ENCODE measurements around the gene SMCO3. TPM values are rescaled to one million over a fixed set of nuclear protein-coding genes. Genes with fewer than 3 reads are reported as not detected.

SMCO3 gene
- total and polyA plus RNA-seq, 10 donors, result 0.32 to 1.6 (median 0.87) TPM

- DNase-seq, result no peak
- no peaks in the 10 kb centered on the region for H3K27me3 ChIP-seq (replicated peaks in 1 of 7)
- intact Hi-C loops (cut with DNase I; ENCODE audit: low total_unique reads), result loop anchor here (2.0 kb wide), 1 partner anchor 148 kb away; no protein-coding TSS in a partner anchor
- H3K27ac ChIP-seq, result peak overlapping the region in 5 of 8 donors; percentile 3 to 53 (median 51)
- H3K4me3 ChIP-seq, result no peak overlapping the region
- peaks cover 5 to 42% (median 13%) of the 10 kb centered on the region in 6 donors for H3K4me1 ChIP-seq
- WGBS, 5 donors, result 67 to 80% (median 77%) methylated on average over 4 of the region's 4 CpGs
- no peak for TF ChIP-seq POLR2A (IDR thresholded peaks at IDR 0.05)
- TF ChIP-seq POLR2AphosphoS5 (IDR thresholded peaks at IDR 0.05), result no peak
- no peak for TF ChIP-seq CTCF (IDR thresholded peaks at IDR 0.05 in 8 of 11, conservative IDR thresholded peaks at IDR 0.05 in 3 of 11)
- no peaks in the 10 kb centered on the region for H3K36me3 ChIP-seq
- no peaks in the 10 kb centered on the region for H3K9me3 ChIP-seq
Observed at GRCh38 chr12:14846876-14847580, 33.0 kb upstream of the SMCO3 start.

- WGBS, 5 donors, result 37 to 49% (median 44%) methylated on average over 3 of the region's 3 CpGs
- H3K4me3 ChIP-seq, result no peak overlapping the region
- no peaks in the 10 kb centered on the region for H3K9me3 ChIP-seq
- peaks cover 5 to 48% (median 17%) of the 10 kb centered on the region in 6 donors for H3K4me1 ChIP-seq
- no peaks in the 10 kb centered on the region for H3K27me3 ChIP-seq (replicated peaks in 1 of 7)
- peak overlapping the region; percentile 3 to 53 (median 36) for H3K27ac ChIP-seq
- no peaks in the 10 kb centered on the region for H3K36me3 ChIP-seq
- intact Hi-C loops (cut with DNase I; ENCODE audit: low total_unique reads), result loop anchor here (2.0 kb wide), 1 partner anchor 149 kb away; no protein-coding TSS in a partner anchor
- no peak for TF ChIP-seq POLR2A (IDR thresholded peaks at IDR 0.05)
- no peak for TF ChIP-seq POLR2AphosphoS5 (IDR thresholded peaks at IDR 0.05)
- no peak for TF ChIP-seq CTCF (IDR thresholded peaks at IDR 0.05 in 8 of 11, conservative IDR thresholded peaks at IDR 0.05 in 3 of 11)
- DNase-seq, result no peak
Observed at GRCh38 chr12:14846042-14846587, 32.1 kb upstream of the SMCO3 start.

- no peak for DNase-seq
- Histone ChIP-seq H3K27ac (peak overlapping the region in 7 of 8 donors; percentile 3 to 81 (median 28)), H3K9me3 (no peaks in the 10 kb centered on the region), H3K36me3 (peaks cover 0 to 3% (median 0%) of the 10 kb centered on the region in 6 donors), H3K4me3 (no peak overlapping the region), H3K27me3 (replicated peaks in 1 of 7) (no peaks in the 10 kb centered on the region), H3K4me1 (peaks cover 7 to 56% (median 22%) of the 10 kb centered on the region in 6 donors)
- WGBS, 5 donors, result 12 to 15% (median 13%) methylated on average over 3 of the region's 3 CpGs
- TF ChIP-seq POLR2AphosphoS5 (IDR thresholded peaks at IDR 0.05), result no peak
- no peak for TF ChIP-seq POLR2A (IDR thresholded peaks at IDR 0.05)
- TF ChIP-seq CTCF (IDR thresholded peaks at IDR 0.05 in 8 of 11, conservative IDR thresholded peaks at IDR 0.05 in 3 of 11), result peak; percentile 50 to 93 (median 83)
- intact Hi-C loops (cut with DNase I; ENCODE audit: low total_unique reads), result no loop called here
Observed at GRCh38 chr12:14845350-14845750, 31.4 kb upstream of the SMCO3 start.

- peaks cover 0 to 5% (median 0%) of the 10 kb centered on the region in 6 donors for H3K36me3 ChIP-seq
- no peak for DNase-seq
- TF ChIP-seq POLR2AphosphoS5 (IDR thresholded peaks at IDR 0.05), result no peak
- TF ChIP-seq CTCF (IDR thresholded peaks at IDR 0.05 in 8 of 11, conservative IDR thresholded peaks at IDR 0.05 in 3 of 11), result no peak
- TF ChIP-seq POLR2A (IDR thresholded peaks at IDR 0.05), result no peak
- H3K27ac ChIP-seq, result peak overlapping the region in 7 of 8 donors; percentile 73 to 85 (median 81)
- no peaks in the 10 kb centered on the region for H3K27me3 ChIP-seq (replicated peaks in 1 of 7)
- intact Hi-C loops (cut with DNase I; ENCODE audit: low total_unique reads), result no loop called here
- no peak overlapping the region for H3K4me3 ChIP-seq
- peaks cover 0 to under 1% (median 0%) of the 10 kb centered on the region in 8 donors for H3K9me3 ChIP-seq
- peaks cover 11 to 59% (median 22%) of the 10 kb centered on the region in 6 donors for H3K4me1 ChIP-seq
Observed at GRCh38 chr12:14844401-14844800, 30.4 kb upstream of the SMCO3 start.
